NK-92 (cell line): ENCODE measurements around the gene GTF2B.
A peak's percentile ranks its signal among the peaks of the same experiment; 100 is the strongest.
"Not testable (repeated sequence)": the region's sequence is repeated elsewhere in the genome, so short reads cannot be mapped to it uniquely, and the experiment has no call there.

Experiments
- DNase-seq: peaks from one replicate; lab custom pipeline; 2025; ENCODE audit not compliant: unreplicated experiment; lab: John Stamatoyannopoulos, UW

GTF2B gene

GRCh38 chr1:88891318-88891950, at the start of gene GTF2B:
Gene GTF2B (minus strand): TSS chr1:88891567. CDS start chr1:88891499, 68 bp downstream.
- DNase-seq = peak; percentile 60

- DNase-seq = not testable (repeated sequence)
Measured at GRCh38 chr1:88938528-88938927, 47.2 kb upstream of the GTF2B start.

- no peak for DNase-seq
Measured at GRCh38 chr1:88936760-88937342, 45.5 kb upstream of the GTF2B start.

- DNase-seq = no peak
Measured at GRCh38 chr1:88936223-88936523, 44.8 kb upstream of the GTF2B start.

GRCh38 chr1:88935522-88936222, 44.3 kb upstream of the GTF2B start:
- no peak for DNase-seq

- not testable (repeated sequence) for DNase-seq
Measured at GRCh38 chr1:88930176-88930575, 38.8 kb upstream of the GTF2B start.

GRCh38 chr1:88923224-88923623, 31.9 kb upstream of the GTF2B start:
- DNase-seq = no peak

GRCh38 chr1:88922214-88922613, 30.8 kb upstream of the GTF2B start:
- DNase-seq = no peak

GRCh38 chr1:88920845-88921244, 29.5 kb upstream of the GTF2B start:
- no peak for DNase-seq

GRCh38 chr1:88917321-88918025, 26.1 kb upstream of the GTF2B start:
- no peak for DNase-seq

- no peak for DNase-seq
Measured at GRCh38 chr1:88916883-88917282, 25.5 kb upstream of the GTF2B start.

GRCh38 chr1:88911800-88912199, 20.4 kb upstream of the GTF2B start:
- not testable (repeated sequence) for DNase-seq

GRCh38 chr1:88911161-88911560, 19.8 kb upstream of the GTF2B start:
- DNase-seq = no peak

GRCh38 chr1:88910401-88910800, 19.0 kb upstream of the GTF2B start:
- DNase-seq = no peak

GRCh38 chr1:88900883-88901282, 9.5 kb upstream of the GTF2B start:
- no peak for DNase-seq

GRCh38 chr1:88897070-88897730, 5.8 kb upstream of the GTF2B start:
- no peak for DNase-seq

GRCh38 chr1:88892357-88892877, 1.1 kb upstream of the GTF2B start:
- DNase-seq = no peak

GRCh38 chr1:88891951-88892340, 579 bp upstream of the GTF2B start:
- DNase-seq = no peak

GRCh38 chr1:88890791-88891317, 513 bp downstream of the GTF2B start:
- no peak for DNase-seq

- DNase-seq = no peak
Measured at GRCh38 chr1:88890131-88890530, 1.2 kb downstream of the GTF2B start.

- DNase-seq = no peak
Measured at GRCh38 chr1:88888750-88889149, 2.6 kb downstream of the GTF2B start.
